D341Med (cell line): ENCODE measurements around the gene KIF13A.
"Not testable (repeated sequence)": the region's sequence is repeated elsewhere in the genome, so short reads cannot be mapped to it uniquely, and the experiment has no call there.

Source experiments
- DNase-seq: peaks from one replicate; pipeline ENCODE4 v3.0.0; 2012; ENCODE audit warnings: low spot score

KIF13A gene

DNA sequence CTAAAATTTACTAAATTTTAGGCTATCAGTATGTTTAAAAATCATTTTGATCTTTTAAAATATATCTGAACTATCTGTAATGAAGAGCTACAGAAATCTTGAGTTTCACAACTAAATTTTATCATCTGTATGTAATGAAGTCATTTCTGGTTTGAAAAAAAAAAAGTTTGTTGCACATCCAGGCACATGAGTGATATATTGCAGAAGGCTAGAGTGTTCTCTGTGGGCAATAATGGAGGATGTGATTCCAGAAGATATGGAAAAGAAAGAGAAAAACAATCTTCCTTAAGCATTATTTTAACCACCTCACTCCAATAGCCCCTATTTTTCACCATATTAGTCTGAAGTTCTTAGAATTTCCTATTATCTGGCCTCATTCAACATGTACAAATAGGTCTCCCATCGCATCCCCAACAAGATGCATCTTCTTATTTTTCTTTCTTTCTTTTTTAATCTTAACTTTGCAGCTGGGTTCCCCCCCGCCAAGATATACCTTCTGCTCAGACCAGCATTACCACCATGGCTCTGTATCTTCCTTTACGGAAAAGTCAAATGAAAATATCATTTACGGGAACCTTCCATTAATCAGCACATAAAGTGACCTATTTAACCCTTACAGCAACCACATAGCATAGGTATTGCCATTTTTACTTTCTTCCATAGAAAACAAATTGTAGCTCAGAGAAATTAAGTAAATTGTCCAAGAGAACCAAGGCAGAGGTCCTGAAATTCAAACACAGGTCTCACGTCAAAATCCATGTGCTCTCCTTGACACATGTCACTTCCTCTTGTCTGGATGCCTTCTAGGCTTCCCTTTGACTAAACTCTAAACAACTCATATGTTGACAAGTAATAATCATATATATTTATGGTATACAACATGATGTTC, 116.9 kb downstream of the KIF13A start:
- no peak for DNase-seq

DNA sequence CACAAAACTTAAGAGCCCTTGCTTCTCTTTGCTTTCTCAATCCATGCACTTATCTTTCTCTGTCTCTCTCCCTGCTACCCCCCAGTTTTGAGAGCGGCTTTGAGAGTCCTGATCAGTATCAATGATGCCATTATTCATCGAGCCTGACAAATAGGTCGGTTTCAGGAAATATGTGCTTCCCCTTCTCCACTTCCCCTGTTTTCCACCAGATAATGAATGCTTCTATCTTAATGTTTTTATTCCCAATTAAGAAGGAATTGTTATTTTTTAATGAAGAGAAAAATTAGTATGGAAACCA, 117.7 kb downstream of the KIF13A start:
- DNase-seq = no peak

DNA sequence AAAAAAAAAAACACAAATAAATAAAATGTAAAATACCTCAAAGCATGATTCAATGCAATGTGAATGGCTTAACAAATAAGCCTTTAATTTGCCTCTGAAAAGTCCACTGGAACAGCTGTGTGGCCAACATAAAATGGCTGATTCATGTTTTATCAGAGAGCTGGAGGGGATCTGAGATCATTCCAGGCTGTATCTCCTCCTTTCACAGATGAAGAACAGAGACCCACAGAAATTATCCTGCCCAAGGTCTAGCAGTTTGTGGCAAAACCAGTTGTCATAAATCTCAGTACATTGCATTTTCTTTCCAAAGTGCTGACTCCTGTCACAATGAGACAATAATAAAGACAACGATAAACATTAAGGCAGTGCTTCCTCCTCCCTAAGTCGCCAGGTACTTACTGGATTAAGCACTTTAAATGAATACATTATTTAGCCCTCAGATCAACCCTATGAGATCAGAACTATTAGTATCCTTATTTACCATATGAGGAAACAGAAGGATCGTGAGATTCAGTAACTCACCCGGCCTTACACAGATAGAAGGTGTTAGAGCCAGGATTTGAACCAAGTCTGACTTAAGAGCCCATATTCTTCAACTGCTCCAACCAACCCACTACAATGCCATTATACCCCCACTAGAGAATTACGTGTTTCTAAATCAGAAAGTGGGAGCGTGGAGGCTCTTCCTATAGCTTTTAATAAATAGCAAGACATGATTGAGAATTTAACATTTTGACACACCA, 118.3 kb downstream of the KIF13A start:
- DNase-seq = no peak

DNA sequence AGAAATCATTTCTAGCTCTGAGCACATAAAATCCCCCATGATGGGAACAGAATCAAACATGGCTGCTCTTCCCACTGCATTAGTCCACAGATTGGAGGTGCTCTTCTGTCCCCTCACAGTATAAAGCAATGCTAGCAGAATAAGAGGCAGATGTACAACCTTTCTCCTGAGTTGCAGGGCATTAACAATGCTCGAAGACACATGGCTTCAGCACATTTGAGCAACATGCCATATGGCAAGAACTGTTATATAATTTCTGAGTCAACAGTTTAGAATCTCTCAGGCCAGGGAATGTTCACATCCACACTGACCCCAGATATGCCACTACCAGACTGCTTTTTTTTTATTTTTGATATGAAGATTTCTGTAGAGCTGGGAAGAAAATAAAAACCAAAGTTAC, 119.6 kb downstream of the KIF13A start:
- DNase-seq = no peak

DNA sequence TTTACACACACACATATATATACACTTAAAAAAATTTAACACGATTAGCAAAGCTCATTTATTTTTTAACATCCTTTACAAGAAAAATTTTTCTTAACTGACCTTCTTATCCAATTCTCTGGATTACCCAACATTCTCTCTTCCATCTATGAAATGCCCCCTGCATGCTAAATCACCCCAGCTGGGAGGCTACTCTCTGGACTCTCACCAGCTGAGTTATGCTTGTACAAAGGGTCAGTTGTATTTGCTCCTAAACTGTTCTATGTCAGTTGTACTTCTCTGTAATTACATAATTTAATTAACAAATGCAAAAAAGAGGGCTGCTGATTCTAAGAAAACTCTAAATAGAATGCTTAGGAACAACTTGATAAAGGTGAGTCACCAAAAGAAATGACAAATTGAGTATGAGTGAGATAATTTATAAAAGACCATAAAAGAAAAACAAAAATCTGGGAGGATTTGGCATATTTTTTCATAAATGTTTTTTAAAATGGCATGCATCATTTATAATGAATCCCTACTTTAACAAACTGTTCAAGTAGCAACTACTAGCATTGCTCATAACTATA, 120.5 kb downstream of the KIF13A start:
- DNase-seq = no peak

DNA sequence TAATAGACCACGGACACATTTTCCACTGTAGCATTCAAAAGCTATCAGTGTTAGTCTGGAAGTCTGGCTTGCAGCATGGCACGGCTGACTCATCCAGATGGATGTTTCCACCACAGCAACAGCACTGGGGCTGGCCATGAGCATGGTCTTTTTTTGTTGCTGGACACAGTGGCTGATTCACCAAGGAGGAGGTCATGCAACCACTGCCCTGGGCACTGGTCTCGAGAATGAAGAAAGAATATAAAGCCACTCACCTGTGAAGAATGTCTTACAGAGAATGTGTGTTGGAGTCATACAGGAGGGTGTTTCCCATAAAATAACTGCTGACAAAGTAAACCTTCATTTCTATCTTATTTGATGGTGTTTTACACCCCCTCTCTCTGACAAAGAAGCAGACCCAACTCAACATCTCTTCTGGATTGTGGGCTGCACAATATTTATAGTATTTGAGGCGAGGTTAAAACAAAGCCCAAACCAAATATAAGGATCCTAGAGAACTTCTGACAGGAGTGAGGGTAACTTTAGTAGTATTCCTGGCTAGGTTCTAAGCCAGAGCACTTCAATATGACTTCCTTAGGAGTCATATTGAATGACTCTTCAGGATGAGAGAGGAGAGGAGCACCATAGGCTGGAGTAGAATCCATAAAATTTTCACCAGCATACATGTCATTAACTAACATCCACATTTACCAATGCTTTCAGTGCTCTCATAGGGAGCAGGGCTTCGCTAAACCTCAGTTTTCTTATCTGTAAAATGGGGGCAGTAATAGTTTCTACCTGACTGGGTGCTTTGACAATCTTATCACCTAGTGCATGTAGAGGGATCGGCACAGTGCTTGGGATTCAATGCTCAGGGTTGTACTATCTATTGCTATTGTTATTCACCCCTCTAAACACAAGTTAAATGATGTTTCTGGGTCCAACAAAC, 121.4 kb downstream of the KIF13A start:
- DNase-seq = no peak

DNA sequence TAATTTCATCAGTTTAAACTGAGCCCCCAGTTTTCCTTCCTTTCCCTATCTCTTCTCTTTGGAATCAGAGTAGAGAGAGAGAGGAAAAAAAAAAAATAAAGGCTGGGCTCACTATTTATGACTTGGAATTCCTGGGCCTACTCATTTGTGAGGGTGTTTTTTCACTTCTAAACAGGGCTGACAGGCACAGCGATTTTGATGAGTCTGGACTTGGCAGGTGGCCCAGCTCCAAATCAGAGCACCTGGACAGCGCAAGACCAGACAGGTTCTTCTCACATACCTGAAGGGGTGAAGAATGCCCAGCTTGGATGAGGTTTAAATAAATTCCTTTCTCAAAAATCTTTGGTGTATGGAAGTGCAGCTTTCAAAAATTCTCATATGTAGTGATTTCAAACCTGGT, 122.2 kb downstream of the KIF13A start:
- no peak for DNase-seq

DNA sequence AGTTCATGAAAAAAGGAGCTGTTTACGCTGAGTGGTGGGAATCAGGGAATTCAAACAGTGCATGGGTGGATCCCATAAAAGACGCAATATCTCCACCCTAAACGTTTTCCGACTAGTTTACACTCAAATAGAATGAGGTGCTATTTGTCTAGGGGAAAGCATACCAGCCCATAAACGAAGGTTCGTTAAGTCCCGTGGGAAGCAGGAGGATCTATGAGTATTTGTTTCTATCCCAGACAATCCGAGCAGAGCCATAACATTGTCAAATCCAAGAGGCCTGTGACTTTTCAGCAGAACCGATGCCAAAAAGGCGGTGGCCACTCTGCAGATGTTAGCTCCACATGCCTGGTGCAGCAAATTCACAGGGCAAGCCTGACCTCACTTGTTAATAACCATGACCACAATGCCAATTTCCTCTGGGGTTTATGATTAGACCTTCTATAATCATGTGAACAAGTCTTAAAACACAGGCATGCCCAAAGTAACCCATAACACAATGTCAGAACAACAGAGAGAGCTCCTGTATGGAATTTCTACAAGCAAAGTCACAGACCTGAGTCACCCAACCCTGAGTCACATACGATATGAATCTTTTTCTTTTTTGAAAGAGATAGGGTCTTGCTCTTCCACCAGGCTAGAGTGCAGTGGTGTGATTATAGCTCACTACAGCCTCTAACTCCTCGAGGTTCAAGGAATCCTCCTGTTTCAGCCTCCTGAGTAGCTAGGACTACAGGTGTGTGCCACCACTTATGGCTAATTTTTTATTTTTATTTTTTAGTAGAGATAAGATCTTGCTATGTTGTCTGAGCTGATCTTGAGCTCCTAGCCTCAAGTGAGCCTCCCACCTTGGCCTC, 123.3 kb downstream of the KIF13A start:
- no peak for DNase-seq

DNA sequence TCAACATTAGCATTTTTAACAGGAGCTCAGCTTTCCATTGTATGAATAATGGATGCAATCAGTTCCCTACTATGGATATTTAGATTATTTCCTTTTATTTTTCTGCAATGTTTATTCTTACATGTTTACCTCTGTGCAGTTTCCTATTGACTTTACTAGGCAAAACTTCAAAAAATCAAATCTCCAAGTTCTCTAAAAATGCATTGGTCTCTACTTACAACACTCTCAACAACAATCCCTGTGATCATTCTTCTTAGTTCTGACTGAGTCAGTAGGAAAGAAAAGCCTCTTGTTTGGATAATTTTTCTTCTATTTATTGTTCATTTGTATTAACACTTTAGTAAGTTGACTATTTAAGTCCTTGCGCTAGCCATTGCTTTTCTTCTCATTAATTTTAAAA, 126.1 kb downstream of the KIF13A start:
- no peak for DNase-seq

DNA sequence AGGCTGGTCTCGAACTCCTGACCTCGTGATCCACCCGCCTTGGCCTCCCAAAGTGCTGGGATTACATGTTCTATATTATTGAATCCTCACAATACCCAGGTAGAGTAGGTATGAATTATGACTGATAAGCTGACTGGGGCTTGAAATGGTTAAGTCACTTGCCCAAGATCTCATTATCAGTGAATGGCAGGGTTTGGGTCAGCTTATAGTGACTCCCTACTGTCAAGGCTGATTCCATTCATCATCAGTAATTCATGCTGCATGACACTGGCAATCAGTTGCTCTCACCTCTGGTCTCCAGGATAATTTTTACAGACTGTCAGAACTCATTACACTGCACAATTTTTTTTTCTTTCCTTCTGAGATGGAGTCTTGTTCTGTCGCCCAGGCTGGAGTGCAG, 127.6 kb downstream of the KIF13A start:
- DNase-seq = no peak

DNA sequence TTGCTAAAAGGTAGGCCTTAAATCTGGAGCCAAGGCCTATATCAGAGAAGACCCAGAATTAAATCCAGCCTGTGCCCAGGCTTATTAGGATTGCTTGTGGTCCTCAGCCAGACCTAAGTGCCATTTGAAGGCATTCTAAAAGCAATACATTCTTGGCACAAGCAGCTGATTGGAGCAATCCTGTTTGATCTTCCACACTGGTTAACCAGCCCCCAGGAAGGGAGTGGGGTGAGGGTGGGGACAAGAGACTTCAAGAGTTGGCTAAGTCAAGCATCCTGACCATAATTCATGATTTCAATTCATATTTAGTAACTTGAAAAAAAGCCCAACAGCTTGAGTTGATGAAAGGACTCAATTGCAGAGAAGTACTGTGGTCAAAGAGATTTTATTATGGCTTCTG, 128.9 kb downstream of the KIF13A start:
- DNase-seq = no peak

DNA sequence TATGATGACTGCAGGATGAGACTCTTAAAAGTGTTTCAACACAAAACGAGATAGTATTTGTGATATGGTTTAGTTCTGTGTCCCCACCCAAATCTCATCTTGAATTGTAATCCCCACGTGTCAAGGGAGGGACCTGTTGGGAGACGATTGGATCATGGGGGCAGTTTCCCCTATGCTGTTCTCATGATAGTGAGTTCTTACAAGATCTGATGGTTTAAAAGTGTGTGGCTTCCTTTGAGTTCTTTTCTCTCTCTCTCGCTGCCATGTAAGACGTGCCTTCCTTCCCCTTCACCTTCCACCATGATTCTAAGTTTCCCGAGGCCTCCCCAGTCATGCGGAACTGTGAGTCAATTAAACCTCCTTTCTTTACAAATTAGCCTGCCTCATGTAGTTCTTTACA, 130.2 kb downstream of the KIF13A start:
- not testable (repeated sequence) for DNase-seq

DNA sequence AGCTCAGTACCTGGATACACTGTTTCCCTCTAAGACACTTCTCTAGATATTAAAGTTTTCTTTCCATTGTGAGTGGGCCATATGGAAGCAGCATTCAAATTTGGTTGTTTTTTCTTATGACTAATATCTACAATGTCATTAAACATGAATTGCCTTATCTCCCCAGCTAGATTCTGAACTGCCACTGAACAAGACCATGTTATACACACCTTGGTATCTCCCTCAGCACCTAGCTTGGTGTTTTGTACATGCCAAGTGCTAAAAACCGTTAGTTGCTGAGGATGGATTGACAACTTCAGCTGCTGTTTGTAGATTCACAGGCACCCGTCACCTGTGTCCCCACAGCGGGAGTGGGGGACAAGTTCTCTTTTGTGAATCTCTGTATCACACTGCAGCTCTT, 131.1 kb downstream of the KIF13A start:
- DNase-seq = no peak

DNA sequence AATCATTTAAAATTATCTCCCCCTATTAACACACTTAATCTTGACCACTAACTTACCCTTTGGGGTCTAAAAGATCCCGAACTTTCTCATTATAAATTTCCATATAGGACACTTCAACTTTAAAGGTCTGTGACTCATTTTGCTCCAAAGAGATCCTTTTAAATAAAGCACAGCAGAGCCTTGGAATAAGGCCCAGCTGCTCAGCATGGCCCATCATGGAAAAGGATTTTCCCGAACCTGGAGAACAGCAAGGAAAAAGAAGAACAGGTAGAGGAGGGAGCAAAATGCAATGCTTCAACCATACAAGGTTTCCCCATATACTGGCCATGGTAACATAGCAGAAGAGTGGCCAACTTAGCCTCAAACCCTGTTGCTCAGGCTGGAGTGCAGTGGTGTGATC, 132.1 kb downstream of the KIF13A start:
- DNase-seq = no peak

DNA sequence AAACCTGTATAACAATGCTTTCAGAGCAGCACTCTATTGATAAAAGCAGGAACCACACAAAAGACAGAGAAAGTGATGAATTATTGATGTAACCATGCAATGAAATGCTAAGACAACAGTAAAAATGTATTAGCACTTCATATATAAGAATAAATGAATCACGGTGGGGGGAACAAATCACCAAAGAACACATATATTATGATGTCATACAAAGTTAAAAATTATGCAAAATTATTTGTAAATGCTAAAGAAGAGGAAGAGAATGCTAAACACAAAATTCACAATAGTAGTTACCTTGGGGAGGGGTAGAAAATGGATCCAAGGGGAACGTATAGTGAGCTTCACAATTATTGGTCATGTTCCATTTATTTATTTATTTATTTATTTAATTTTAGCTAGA, 133.9 kb downstream of the KIF13A start:
- DNase-seq = no peak

DNA sequence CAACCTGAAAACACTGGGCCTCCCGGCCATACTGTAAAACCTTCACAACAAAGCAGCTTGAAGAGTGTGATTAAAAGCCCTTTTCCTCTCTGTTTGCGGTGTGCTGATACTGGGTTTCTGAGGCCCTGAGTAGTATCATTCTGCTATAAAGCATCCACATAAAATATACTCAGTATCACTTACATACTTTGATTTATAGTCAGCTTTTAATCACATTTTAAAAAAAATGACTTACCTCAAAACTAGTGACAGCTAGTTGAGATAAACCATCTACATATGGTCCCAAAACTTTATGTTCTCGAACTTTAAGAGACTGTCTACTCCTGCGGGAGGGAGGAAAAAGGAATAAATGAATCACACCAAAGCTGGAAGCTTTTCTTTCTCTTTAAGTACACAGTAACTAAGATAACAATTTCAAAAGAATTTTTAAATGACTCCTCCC, 135.7 kb downstream of the KIF13A start:
- DNase-seq = no peak

DNA sequence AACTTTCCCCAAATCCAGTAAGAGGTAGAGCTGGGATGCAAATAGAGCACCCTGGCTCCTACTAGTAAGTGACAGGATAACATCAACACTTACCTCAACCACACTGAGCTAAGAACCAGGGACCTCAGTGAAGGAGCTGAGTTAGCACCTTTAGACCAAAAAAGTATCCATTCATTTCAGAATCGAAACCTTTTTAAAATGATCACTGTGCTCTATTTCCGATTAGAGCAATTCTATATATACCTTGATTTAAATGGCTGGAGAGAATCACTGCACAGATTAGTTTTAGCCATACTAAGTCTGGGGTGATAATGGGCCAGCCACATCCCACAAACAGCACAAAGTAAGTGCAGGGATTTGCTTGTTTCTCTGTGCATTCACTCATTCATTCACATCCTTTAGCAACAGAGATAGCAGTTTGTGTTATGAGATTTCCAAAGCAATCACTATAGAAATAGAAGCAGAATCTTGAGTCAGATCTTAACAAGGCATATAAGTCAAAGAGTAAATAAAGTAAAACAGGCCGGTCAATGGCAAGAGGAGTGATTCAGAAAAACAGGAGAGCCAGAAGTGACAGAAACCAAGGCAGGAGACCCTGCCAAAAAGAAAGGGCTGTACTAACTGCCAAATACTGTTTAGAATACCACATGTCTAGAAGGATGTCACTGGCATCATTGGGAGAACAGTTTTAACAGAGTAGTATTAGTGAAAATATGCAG, 136.3 kb downstream of the KIF13A start:
- no peak for DNase-seq

DNA sequence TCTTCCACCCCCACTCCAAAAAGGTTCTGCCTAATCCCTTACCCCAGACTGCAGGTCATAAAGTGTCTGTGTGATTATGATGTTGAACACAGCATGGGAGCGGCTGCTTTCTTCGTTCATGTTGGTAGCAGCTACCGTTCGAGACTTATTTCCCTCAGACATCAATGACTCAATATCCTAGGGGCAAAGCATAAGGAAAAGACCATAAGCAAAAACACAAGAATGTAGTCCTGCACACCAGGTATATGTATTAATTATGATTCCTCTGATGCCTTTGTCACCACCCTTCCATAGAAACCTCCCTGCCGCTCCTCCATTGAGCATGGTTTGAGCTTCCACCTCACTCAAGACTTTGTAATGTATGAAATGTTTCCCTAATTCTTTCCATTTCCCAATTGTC, 137.2 kb downstream of the KIF13A start:
- DNase-seq = no peak

DNA sequence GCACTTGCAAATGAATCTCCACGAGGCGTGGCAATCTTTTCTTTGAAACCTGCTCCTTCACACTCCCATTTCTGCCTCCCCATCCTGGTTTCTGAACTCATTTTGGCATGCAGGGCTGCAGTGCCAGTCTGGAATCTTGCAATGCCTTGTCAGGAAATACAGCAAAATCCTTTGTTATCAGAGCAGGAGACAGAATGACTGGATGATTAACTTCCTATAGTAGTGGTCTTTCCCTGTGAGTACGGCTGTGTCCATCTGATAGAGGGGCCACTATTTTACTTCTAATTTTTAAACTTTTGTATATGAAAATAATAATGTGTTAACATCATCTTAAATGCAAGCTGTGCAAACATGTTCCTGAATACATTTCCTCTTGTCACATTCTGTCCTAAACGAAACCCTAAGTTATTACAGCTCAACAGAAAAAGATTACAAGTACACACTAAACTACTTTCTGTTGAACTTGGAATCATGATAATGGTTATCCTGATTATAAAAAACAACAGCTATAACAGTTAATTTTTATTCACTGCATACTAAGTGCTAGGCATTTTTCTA, 140.2 kb downstream of the KIF13A start:
- DNase-seq = no peak

DNA sequence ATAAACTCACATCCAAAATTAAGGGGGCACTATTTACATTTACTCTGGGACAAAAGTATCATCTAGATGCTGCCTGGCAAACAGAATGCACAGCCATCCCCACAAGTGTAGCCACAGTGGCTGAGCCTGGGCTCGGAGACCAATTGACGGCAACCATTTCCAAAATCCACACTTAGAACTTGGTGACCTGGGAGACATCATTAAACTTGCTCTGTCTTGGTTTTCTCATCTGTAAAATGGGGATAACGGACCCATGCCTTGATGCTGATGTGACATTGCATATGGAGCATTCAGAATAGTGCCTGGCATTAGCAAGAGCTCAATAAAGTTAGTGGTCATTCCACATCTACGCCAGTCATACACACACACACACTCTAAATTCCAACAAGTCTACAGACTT, 140.7 kb downstream of the KIF13A start:
- no peak for DNase-seq
